GM19455 (cell line): Measurements from ENCODE around the gene IL1RN.

Experiments used
- ATAC-seq: cut with Tn5 transposase; IDR thresholded peaks from one replicate; pipeline ENCODE4 v1.9.1; 2021; ENCODE audit not compliant: unreplicated experiment

Gene IL1RN

DNA sequence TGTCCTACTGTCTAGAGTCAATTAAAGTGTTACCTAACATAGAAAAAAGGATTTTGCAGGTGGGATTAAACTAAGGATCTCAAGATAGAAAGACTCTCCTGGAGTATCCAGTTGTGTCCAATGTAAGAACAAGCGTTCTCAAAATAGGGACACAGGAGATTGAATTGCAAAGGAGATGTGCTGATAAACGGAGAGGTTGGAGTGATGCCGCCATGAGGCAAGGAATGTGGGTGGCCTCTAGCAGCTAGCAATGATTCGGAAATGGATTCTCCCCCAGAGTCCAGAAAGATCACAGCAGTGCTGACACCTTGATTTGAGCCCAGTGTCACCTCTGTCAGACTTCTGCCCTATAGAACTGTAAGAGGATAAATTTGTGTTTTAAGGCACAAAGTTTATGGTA lies 24.1 kb upstream of the IL1RN start:
- no peak for ATAC-seq

DNA sequence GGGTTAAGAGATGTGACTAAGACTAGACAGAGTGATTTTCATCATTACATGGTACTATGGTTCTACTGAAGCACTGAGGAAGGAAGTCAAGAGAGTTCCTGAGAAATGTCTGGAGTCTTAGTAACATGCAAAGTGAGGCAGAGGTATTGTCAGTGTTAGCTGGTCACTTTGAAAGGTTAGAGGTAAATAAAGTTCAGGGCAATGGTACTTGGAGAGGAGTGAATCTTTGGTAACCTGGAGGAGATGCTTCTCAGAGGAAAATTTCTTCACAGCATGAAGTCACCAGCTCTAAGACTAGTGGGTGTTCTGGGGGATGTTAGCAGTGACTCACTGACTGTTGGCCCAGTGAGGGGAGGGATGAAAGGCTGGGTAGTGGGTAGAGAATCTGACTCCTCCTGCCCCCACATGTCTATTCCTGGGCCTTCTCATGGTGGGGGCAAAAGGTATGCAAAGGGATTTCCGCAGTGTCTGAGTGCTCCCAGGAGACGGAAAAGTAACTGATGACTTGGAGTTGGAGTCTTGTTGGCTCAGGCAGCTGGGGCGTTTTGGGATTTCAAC lies 23.3 kb upstream of the IL1RN start:
- no peak for ATAC-seq

DNA sequence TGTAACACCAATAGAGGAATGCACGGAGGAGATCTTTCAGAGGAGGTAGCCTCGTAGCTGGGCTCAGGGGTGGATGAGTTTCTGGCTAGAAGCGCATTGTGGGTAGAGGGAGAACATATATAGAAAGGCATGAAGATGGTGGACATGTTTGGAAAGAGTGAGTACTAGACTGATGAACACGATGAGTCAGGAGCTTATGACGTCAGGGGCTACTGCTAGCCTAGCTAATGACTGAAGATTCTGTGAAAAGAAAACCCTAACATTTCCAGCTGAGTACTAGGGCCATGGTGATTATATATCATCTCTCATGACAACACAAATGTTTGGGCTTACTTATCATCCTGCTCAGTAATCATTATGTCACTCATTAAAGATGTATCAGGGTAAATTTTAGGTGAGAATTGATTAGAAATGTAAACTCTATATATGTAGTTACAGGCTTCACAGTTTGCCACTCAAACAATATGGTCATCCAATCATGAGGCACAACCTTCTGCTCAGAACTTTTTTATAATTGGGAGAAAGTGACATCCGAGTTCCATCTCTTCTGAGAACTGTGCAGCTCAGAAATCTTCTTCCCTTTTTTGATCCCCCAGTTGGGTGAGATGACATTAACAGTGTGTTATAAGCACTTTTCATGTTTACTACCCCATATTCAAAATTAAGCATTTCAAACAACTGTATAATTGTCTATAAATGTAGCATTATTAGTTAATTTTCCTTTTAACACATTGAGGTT lies 22.2 kb upstream of the IL1RN start:
- ATAC-seq: no peak

DNA sequence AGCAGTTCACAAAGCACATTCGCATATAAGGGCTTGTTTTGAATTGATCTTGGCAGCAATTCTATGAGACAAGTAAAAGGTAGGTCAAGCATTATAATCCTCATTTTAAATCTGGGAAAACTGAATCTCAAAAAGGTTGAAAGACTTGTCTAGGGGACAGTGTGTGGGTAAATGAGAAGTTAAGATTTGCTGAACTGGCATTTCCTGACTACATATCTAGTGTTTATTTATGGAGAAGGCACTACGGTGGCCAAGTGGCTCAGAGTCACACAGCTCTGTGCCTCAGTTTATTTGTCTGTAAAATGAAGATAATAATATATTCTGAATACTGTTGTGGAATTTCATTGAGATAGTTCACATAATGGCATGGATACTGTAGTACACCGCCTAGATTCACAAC lies 16.3 kb upstream of the IL1RN start:
- no peak for ATAC-seq

GRCh38 chr2:113111823-113112287 lies 15.5 kb upstream of the IL1RN start:
- no peak for ATAC-seq

- no peak for ATAC-seq
Measured at GRCh38 chr2:113112441-113112840, 15.0 kb upstream of the IL1RN start.

GRCh38 chr2:113112871-113113270 lies 14.5 kb upstream of the IL1RN start:
- no peak for ATAC-seq

DNA sequence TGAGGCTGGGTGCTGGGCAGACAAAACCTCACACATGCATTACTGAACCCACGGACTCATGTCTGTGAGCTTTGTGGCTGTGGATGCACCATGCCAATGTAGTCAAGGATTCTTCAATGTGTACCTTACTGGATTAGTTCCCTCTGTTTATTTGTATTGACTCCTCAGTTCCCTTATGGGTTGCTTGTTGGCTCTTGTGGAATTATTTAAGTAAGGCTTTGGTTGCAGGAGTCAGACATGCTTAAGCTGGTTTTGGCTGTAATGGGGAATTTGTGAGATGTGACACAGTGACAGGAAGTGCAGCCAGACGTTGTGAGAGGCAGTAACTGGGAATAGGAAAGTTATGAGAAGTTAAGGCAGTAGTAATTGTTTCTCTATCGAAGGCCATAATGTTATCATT lies 13.6 kb upstream of the IL1RN start:
- ATAC-seq: no peak

DNA sequence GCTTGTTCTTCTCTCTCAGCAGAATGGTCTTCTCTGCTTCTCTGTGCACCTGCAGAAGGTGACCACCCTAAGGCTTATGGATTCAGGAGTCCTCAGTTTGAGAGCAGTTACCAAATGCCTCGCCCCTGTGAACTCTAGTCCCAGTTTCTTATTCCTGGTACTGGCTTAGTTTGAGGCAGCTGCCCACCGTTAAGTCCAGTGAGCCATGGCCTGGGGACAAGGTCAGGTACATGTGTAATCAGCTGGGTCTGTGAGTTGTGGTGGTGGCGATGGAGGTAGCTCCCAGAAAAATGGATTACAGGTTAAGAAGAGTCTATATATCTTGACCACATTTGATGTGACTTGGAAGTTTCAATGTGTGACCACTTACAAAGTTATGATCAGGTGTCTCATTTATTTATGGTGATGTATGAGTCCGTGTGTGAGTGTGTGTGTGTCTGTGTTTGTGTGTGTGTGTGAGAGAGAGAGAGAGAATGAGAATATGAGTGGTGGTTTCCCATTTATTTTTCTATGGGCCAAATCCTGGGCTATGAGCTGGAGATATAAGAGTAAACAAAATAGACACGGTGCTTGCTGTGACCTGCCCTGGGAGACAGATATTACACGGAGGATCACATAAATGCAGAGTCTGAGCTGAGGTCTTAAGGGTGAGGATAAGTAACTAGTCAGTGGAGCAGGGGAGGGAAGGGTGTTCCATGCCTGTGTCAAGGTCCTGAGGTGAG lies 13.0 kb upstream of the IL1RN start:
- ATAC-seq: no peak

DNA sequence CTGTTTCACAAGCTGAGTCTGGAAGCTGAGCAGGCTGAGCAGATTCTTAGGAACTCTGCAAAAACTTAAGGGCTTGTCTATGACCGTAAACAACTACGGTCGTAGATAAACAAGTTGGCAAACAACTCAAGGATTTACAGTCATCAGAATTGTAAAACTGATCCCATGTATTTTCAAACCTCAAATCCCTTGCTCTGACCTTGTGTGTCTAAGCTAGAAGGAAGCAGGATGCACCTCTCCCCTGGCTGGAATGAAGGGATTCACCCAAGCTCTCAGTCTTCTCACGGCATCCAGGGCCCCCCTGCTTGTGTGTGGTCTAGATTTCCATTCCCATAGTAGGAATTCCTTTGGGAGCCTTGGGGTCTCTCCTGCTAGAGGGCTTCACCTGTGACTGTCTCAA lies 12.4 kb upstream of the IL1RN start:
- no peak for ATAC-seq

- ATAC-seq: no peak
Measured at GRCh38 chr2:113116100-113116958, 11.1 kb upstream of the IL1RN start.

DNA sequence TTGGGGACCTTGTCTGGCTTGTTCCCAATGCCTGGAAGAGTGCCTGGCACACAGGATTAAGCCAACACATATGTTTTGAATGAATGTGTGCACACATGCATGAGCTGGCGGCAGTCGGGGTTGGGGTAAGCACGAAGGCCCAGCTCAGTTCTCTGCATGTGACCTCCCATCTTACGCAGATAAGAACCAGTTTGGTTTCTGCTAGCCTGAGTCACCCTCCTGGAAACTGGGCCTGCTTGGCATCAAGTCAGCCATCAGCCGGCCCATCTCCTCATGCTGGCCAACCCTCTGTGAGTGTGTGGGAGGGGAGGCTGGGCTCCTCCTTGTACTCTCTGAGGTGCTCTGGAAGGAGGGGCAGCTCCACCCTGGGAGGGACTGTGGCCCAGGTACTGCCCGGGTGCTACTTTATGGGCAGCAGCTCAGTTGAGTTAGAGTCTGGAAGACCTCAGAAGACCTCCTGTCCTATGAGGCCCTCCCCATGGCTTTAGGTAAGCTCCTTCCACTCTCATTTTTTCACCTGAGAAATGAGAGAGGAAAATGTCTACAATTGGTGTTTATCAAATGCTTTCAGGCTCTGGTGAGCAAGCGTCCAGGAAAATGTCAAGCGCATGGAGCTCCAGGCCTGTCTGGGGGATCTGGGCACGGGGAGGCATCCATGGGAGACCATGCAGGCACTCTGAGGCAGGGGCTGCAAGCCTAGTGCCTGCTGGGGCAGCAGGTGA lies 9.7 kb upstream of the IL1RN start:
- ATAC-seq: no peak

DNA sequence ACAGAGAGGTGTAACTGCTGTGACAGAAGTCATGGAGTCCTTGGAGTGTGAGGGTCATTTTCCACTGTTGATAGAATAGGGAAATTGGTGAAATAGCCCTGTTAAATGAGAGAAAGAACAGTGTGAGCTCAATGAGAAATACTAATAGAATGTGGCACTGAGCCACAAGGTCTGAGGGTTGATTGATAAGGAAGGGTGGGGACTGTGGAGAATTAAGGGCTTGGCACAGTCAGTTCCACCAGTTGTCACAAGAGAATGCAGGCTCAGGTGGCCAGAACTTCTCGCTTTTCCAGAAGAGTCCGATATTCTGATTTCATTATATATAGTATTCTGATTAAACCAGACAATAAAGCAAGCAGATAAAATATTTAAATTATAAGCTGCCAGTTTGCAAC lies 9.1 kb upstream of the IL1RN start:
- ATAC-seq: no peak

DNA sequence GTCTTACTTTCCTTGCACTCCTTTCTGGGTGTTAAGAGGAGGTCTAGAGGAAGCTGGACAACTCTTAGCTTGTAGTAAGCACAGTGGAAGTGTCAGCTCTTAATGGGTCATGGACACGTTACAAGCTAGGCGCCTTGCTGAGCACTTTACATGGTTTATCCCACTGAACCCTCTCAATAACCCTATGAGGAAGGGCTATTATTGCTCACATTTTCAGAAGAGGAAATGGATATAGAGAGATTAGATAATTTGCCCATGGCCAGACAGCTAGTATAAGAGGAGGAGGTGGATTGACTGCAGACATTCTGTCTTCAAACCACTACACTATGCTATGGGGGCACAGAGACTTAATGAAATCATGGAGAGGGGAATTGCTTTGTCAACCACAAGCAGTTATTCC lies 8.3 kb upstream of the IL1RN start:
- no peak for ATAC-seq

- ATAC-seq: no peak
Measured at GRCh38 chr2:113120861-113121260, 6.5 kb upstream of the IL1RN start.

GRCh38 chr2:113122364-113122763 lies 5.0 kb upstream of the IL1RN start:
- no peak for ATAC-seq

- no peak for ATAC-seq
Measured at GRCh38 chr2:113123726-113124125, 3.7 kb upstream of the IL1RN start.

- ATAC-seq: no peak
Measured at GRCh38 chr2:113124181-113124961, 3.0 kb upstream of the IL1RN start.

GRCh38 chr2:113124984-113125855 lies 2.2 kb upstream of the IL1RN start:
- no peak for ATAC-seq
